Renal pelvis (tissue), 4 donors: ENCODE measurements around the gene TK1. TPM values are rescaled to one million over a fixed set of nuclear protein-coding genes. Genes with fewer than 3 reads are reported as not detected.

Experiments used
- DNase-seq: peaks from one replicate; pipeline ENCODE4 v3.0.0-alpha.2; 2013
- polyA plus RNA-seq, 3 donors: library from polyadenylated mRNA; unstranded; fragments of 120-200 nt; gene quantifications; one replicate each; pipeline ENCODE4 v1.2.1, GENCODE V29; 2013; ENCODE audit not compliant: insufficient read length in 3 of 3

TK1 gene
- polyA plus RNA-seq, 3 donors = 32.5 to 38.5 (median 33.1) TPM

GRCh38 chr17:78138204-78139060 is 48.4 kb downstream of the TK1 start:
- no peak for DNase-seq

GRCh38 chr17:78137392-78138203 is 49.3 kb downstream of the TK1 start:
- DNase-seq = no peak

GRCh38 chr17:78135858-78136500 is 50.9 kb downstream of the TK1 start:
- DNase-seq = no peak

GRCh38 chr17:78134899-78135385 is 51.9 kb downstream of the TK1 start:
- DNase-seq = no peak

GRCh38 chr17:78133971-78134898 is 52.6 kb downstream of the TK1 start:
- DNase-seq = no peak

- no peak for DNase-seq
Observed at GRCh38 chr17:78133179-78133951, 53.5 kb downstream of the TK1 start.

GRCh38 chr17:78132767-78133178 is 54.1 kb downstream of the TK1 start:
- DNase-seq = no peak

- no peak for DNase-seq
Observed at GRCh38 chr17:78132084-78132676, 54.7 kb downstream of the TK1 start.

- DNase-seq = no peak
Observed at GRCh38 chr17:78131172-78132083, 55.4 kb downstream of the TK1 start.

GRCh38 chr17:78130437-78131101 is 56.3 kb downstream of the TK1 start, which contains the start of gene TMC8:
Gene TMC8, plus strand, starts transcription at chr17:78130771. Its CDS starts 818 bp downstream, at chr17:78131589.
- DNase-seq = no peak

- no peak for DNase-seq
Observed at GRCh38 chr17:78130090-78130436, 56.8 kb downstream of the TK1 start.

- no peak for DNase-seq
Observed at GRCh38 chr17:78129351-78130089, 57.3 kb downstream of the TK1 start.

- DNase-seq = no peak
Observed at GRCh38 chr17:78128551-78129350, 58.1 kb downstream of the TK1 start, which contains the start of gene TMC6. Gene TMC6, minus strand, starts transcription at chr17:78128755. Its CDS starts 1,923 bp downstream, at chr17:78126832.

- no peak for DNase-seq
Observed at GRCh38 chr17:78127888-78128550, 58.8 kb downstream of the TK1 start.

- DNase-seq = no peak
Observed at GRCh38 chr17:78127239-78127887, 59.5 kb downstream of the TK1 start.
